NCI-H187 (cell line): ENCODE data around the gene CA10.

Experiments
- DNase-seq, 2 experiments: peaks; one replicate each; lab custom pipeline; 2025; lab: John Stamatoyannopoulos, UW

The CA10 gene

DNA sequence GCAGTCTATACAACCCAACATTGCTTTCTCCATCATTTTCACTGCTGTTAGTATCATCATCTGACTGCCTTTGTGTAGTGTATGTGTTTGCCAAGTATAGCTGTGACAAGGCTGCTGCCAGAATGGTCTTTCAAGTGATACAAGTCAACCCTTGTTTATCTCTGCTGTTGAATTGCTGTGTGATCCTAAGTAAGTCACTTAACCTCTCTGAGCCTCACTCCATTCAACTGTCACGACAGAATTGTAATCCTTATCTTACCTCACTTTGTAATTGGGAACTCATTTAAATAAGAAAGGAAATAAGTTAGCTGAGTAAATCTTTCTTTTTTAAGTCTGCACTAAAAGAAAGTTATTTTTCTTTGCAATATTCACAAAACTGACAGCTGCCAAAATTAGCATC is 340.6 kb downstream of the CA10 start:
- no peak for DNase-seq

GRCh38 chr17:51817117-51817516 is 341.4 kb downstream of the CA10 start:
- DNase-seq, result no peak

- DNase-seq, result no peak
Observed at GRCh38 chr17:51815097-51815496, 343.4 kb downstream of the CA10 start.

DNA sequence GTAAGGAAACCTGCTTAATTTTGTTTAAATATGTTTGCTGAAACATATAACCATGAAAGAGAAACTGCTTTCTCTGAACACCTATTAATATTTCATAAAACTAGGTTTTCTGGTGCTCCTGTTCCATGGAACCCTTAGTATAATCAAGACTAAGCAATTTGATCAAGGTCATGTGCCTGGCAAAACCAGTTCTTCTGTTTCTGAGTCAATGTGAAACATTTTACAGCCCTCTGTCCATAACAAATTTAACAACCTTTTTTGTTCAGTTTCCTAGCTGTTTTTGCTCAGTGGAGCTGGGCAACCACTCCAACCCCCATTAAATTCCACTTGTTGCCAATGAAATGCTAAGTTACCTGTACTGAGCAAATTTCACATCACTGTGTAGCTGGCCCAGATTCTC is 344.0 kb downstream of the CA10 start:
- no peak for DNase-seq

DNA sequence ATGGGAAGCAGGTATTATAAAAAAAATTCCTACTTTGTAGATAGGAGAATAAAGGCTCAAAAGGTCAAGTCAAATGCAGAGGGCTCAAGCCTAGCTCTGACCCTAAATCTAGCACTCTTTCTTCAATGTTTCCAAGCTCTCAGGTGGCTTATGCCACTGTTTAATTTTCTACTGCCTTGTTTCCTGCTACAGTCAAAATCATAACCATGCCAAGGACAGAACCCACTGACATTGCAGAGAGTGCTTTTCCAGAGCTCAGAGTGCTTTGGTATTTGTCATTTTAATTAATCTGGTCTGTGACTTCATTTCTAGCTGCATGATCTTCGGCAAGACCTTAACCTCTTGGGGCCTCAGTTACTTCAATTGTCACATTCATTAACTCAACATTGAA is 344.7 kb downstream of the CA10 start:
- no peak for DNase-seq

GRCh38 chr17:51813140-51813783 is 345.3 kb downstream of the CA10 start:
- DNase-seq, result no peak

- no peak for DNase-seq
Observed at GRCh38 chr17:51807460-51807859, 351.1 kb downstream of the CA10 start.

DNA sequence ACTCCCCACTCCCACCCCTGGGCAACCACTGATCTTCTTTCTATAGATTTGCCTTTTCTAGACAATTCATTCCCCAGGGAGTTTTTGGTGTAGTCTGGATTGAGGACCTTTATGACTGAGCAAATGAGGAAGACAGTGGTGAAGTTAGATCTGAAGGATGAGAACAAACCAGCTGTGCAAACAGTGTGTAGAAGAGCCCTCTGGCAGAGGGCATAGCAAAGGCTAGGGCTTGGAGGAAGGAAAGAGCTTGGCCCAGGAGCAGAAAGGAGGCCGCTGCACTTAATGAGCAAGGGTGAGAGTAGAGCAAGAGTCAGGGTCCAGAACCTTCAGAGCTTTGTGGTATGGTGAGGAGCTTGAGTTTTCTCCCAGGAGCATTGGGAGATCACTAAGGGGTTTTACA is 352.7 kb downstream of the CA10 start:
- DNase-seq, result no peak

- DNase-seq, result no peak
Observed at GRCh38 chr17:51805185-51805584, 353.3 kb downstream of the CA10 start.

GRCh38 chr17:51803161-51803560 is 355.4 kb downstream of the CA10 start:
- no peak for DNase-seq

GRCh38 chr17:51802544-51802943 is 356.0 kb downstream of the CA10 start:
- DNase-seq, result no peak

DNA sequence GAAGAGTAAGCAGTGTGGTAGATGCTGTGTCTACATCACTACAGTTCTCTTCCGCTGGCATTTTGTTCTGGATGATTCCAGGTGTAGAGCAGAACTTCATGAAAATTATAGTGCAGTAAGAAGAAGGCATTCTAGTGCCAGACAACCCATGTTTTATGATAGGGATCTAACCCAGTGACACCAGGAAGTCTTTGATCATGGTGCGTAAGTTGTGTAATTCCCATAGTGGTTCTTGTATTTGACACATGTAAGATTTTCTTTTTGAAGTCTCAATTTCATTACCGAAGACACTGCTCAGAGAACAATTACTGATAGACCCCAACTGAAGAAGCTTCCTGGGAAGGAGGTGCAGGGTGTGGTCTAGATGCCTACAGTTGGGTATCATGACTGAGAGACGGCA is 356.9 kb downstream of the CA10 start:
- DNase-seq, result no peak

DNA sequence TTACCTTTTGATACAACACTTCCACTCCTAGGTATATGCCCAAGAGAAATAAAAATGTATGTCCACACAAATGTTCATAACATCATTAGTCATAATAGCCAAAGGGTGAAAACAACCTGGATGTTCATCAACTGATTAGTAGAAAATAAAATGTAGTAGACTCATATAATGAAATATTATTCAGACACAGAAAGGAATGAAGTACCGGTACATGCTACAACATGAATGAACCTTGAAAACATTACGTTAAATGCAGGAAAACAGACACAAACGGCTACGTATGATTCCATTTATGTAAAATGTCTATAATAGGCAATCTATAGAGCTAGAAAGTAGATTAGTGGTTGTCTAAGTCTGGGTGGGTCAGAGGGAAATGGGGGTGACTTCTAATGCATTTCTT is 358.5 kb downstream of the CA10 start:
- no peak for DNase-seq

- DNase-seq, result no peak
Observed at GRCh38 chr17:51799240-51799639, 359.3 kb downstream of the CA10 start.

GRCh38 chr17:51797150-51797549 is 361.4 kb downstream of the CA10 start:
- no peak for DNase-seq

DNA sequence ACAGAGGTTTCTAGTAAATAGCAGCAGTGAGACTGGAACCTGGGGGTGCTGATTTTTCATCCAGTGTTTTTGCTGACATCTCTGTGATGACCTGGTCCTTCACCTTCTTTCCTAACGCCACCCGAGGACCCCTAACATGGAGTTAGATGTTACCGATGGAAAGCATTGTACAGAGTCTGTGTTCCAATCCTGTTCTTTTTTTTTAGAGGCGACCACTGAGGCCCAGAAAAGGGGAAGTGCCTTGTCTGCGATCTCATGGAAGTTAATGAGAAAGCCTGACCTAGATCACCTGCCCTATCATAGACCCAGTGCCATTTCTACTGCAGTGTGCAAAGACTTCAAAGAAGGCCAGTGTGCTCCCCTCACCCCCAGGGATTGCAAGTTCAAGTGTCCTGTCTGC is 362.5 kb downstream of the CA10 start:
- DNase-seq, result no peak

DNA sequence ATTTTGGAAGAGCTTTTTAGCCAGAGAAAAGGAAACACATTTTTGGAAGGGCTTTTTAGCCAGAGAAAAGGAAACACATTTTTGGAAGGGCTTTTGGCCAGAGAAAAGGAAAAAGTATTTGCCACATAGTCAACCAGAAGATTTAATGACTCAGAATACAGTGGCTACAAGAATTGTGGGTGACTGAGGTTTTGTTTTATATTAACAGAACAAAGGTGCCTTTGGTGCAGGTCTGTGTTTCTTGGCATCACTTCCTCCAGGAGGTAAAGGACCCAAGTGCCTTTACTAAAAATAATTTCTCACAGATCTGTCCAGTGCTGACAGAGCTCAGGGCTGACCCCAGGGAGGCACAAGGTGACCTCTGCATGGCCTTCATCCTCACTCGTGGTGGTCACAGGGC is 363.1 kb downstream of the CA10 start:
- no peak for DNase-seq

DNA sequence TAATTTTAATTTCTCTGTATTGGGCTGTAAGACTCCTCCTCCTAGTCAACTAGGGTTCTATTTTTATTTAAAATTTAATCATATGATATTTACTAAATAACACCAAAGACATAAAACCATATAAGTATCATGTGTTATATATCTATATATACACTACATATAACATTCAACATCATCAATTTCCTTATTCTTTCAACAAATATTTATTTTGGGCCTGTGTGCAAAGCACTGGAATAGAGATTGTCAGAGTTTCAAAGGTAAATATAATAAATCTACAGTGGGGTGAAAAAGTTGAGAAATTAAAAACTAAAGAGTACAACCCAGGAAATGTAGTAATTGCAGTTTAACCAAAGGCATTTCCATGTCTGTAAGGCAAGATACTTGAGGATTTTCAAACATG is 364.0 kb downstream of the CA10 start:
- DNase-seq, result no peak

- DNase-seq, result no peak
Observed at GRCh38 chr17:51793686-51794085, 364.8 kb downstream of the CA10 start.

DNA sequence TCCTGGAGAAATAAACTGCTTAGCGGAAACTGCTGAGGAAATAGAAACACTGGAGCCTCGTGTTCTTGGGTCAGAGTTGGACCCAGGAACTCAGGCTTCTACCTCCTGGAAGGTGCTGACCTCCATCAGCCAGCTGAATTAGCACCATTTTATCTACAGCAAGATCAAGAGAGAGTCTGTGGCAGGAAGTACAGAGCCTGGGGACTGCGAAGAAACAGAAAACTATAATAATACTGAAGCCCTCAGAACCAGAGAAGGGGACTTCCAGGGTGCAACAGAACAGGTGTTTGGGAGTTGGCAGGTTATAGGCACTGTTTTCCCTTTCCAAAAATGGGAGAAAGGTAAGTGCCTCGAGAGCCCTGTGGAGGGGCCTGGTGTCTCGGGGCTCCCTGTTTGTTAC is 379.7 kb downstream of the CA10 start:
- no peak for DNase-seq

DNA sequence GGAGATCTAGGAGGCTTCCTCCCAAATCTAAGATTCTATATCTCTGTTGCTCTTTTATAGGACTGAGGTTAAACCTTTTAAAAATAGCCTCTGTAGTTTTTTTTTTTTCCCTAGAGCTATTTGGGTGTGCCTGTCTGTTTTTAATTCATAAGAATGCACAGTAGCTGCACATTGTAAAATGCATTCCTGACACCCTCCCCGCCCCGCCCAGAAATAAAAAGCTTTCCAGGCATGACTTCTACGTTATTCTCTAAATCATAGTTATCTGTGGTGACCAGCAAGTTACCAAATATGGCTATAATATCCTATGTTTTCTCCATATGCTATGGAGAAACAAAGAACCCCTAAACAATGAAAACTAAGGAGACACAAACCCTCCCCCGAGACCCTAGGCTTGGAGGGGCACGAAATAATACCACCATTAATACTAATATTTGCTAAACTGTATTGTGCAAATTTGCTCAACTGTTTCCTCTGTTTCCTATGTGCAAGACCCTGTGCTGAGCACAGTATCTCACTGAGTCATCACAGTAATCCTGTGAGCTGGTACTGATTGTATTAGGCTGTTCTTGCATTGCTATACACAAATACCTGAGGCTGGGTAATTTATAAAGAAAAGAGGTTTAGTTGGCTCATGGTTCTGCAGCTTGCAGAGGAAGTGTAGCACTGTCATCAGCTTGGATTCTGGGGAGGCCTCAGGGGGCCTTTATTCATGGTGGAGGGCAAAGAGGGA is 388.3 kb downstream of the CA10 start:
- no peak for DNase-seq

- DNase-seq, result no peak
Observed at GRCh38 chr17:51769231-51769630, 389.3 kb downstream of the CA10 start.

- no peak for DNase-seq
Observed at GRCh38 chr17:51768706-51769105, 389.8 kb downstream of the CA10 start.

GRCh38 chr17:51767287-51767686 is 391.2 kb downstream of the CA10 start:
- no peak for DNase-seq
